HCT116 (cell line): ENCODE measurements around the gene ARL4C.

Source experiments
- CEBPB ChIP-seq: IDR thresholded peaks from 2 replicates; pipeline ENCODE4 v1.6.1; 2012; ENCODE audit warnings: low read depth
- EGR1 ChIP-seq: IDR thresholded peaks from 2 replicates; pipeline ENCODE4 v1.6.1; 2012; ENCODE audit warnings: low read depth
- JUND ChIP-seq: IDR thresholded peaks from 2 replicates; pipeline ENCODE4 v1.6.1; 2012
- ZNF274 ChIP-seq: fragments of 200-500 bp; sonication (Bioruptor generic); IDR thresholded peaks from 2 replicates; pipeline ENCODE4 v1.6.1; 2014; ENCODE audit warnings: mild to moderate bottlenecking, low read depth, low read length, inconsistent platforms
- TF ChIP-seq, protein P1 (sequence below): IDR thresholded peaks from 2 replicates; pipeline ENCODE4 v1.6.1; 2012
- TF ChIP-seq, protein P2 (sequence below), 3 experiments: fragments of 200-600 bp in 1 of 3; sonication (generic) in 1 of 3; IDR thresholded peaks in 2 of 3; conservative IDR thresholded peaks in 1 of 3; 2 replicates each; pipeline ENCODE4 v1.5.1; 2012 to 2017; ENCODE audit warnings: low read depth in 2 of 3, low read length in 2 of 3, antibody characterized with exemption in 1 of 3, borderline replicate concordance in 1 of 3, control low read depth in 1 of 3, mild to moderate bottlenecking in 1 of 3, mixed read lengths in 1 of 3, mixed run types in 1 of 3, moderate library complexity in 1 of 3; ENCODE audit not compliant: insufficient read depth in 1 of 3
- TF ChIP-seq, protein P3 (sequence below): IDR thresholded peaks from 2 replicates; pipeline ENCODE4 v1.6.1; 2012

DNA sequence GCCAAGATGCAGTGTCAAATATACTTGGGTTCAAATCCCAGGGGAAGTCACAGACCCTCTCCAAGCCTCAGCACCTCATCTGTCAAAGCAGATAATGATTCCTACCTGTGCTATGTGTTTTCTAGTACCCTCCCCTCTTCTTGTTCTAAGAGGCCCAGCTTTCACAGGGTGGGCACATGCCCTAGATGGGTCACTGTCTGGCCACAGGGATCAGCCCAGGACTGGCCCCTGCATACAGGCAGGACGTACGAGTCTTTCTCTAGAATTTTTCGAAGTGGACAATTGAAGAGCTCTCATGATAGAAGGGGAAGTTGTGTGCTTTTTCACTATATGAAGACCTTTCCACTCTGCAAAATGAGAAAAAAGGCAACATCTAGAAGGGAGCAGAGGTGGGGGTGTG, 22.2 kb downstream of the ARL4C start:
- no peak for TF ChIP-seq EGR1
- TF ChIP-seq, protein P1, sequence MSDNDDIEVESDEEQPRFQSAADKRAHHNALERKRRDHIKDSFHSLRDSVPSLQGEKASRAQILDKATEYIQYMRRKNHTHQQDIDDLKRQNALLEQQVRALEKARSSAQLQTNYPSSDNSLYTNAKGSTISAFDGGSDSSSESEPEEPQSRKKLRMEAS: no peak
- TF ChIP-seq, protein P2, sequence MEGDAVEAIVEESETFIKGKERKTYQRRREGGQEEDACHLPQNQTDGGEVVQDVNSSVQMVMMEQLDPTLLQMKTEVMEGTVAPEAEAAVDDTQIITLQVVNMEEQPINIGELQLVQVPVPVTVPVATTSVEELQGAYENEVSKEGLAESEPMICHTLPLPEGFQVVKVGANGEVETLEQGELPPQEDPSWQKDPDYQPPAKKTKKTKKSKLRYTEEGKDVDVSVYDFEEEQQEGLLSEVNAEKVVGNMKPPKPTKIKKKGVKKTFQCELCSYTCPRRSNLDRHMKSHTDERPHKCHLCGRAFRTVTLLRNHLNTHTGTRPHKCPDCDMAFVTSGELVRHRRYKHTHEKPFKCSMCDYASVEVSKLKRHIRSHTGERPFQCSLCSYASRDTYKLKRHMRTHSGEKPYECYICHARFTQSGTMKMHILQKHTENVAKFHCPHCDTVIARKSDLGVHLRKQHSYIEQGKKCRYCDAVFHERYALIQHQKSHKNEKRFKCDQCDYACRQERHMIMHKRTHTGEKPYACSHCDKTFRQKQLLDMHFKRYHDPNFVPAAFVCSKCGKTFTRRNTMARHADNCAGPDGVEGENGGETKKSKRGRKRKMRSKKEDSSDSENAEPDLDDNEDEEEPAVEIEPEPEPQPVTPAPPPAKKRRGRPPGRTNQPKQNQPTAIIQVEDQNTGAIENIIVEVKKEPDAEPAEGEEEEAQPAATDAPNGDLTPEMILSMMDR (IDR thresholded peaks at IDR 0.05 in 2 of 3, conservative IDR thresholded peaks at IDR 0.05 in 1 of 3; ENCODE audit: borderline replicate concordance in 1 of 3, insufficient read depth in 1 of 3, low read depth in 2 of 3, low read length in 2 of 3): no peak
- TF ChIP-seq, protein P3, sequence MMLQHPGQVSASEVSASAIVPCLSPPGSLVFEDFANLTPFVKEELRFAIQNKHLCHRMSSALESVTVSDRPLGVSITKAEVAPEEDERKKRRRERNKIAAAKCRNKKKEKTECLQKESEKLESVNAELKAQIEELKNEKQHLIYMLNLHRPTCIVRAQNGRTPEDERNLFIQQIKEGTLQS: no peak
- TF ChIP-seq JUND: no peak
- no peak for TF ChIP-seq CEBPB
- no peak for TF ChIP-seq ZNF274
